BJ (cell line): ENCODE results near the gene RNF11. TPM values are rescaled to one million over a fixed set of nuclear protein-coding genes. Genes with fewer than 3 reads are reported as not detected.
"Not testable (repeated sequence)": the region's sequence is repeated elsewhere in the genome, so short reads cannot be mapped to it uniquely, and the experiment has no call there.

Experiments
- CTCF ChIA-PET: fragments of 350-600 bp; formaldehyde crosslinking; extraction: SDS; loops from one replicate; lab custom pipeline; 2021; ENCODE audit warnings: antibody characterized with exemption, inconsistent platforms; lab: Yijun Ruan, JAX
- POLR2A ChIA-PET: fragments of 300-600 bp; sonication (Branson Sonifier 250); formaldehyde crosslinking; extraction: SDS; loops from one replicate; lab custom pipeline; 2021; ENCODE audit warnings: antibody characterized with exemption; lab: Charles Lee
- DNase-seq: peaks from one replicate; pipeline ENCODE4 v3.0.0-alpha.2; 2011; ENCODE audit warnings: low read depth
- H3K27me3 ChIP-seq: 2 replicates; pipeline ENCODE4 v1.6.0; 2011; ENCODE audit warnings: low read length; ENCODE audit not compliant: control insufficient read depth, insufficient read depth
- H3K36me3 ChIP-seq: 2 replicates; pipeline ENCODE4 v1.5.1; 2011; ENCODE audit warnings: low read length; ENCODE audit not compliant: control insufficient read depth, insufficient read depth
- H3K4me3 ChIP-seq: 2 replicates; pipeline ENCODE4 v1.5.1; 2011; ENCODE audit warnings: low read depth, mild to moderate bottlenecking, control low read depth, low read length
- CTCF ChIP-seq: IDR thresholded peaks from 2 replicates; pipeline ENCODE4 v1.5.1; 2011; ENCODE audit warnings: low read depth, mild to moderate bottlenecking, control low read depth, inconsistent platforms, low read length, moderate library complexity; ENCODE audit not compliant: insufficient read depth
- polyA plus RNA-seq: library from polyadenylated mRNA; depleted of rRNA; stranded (reverse); fragments of >200 nt; gene quantifications from 2 replicates; pipeline ENCODE4 v1.2.3, GENCODE V29; 2011

The RNF11 gene
- polyA plus RNA-seq, 1 experiment: 81.5 TPM

- H3K4me3 ChIP-seq, H3K36me3 ChIP-seq, POLR2A ChIA-PET, H3K27me3 ChIP-seq, CTCF ChIA-PET, DNase-seq: not testable (repeated sequence)
Measured at GRCh38 chr1:51228471-51228870, 7.6 kb upstream of the RNF11 start.

GRCh38 chr1:51230501-51231078 lies 5.5 kb upstream of the RNF11 start:
- POLR2A ChIA-PET: no interaction called here
- Histone ChIP-seq H3K36me3 (no peaks in the 10 kb centered on the region), H3K27me3 (no peaks in the 10 kb centered on the region; the same call in 1 of the 2 replicates), H3K4me3 (no peak overlapping the region)
- CTCF ChIA-PET: interaction anchor here (0.6 to 2.5 kb wide), 3 partner anchors 41 to 66 kb away, joined by 3 to 8 read pairs (median 7); no protein-coding TSS in a partner anchor
- TF ChIP-seq CTCF: no peak
- DNase-seq: no peak

GRCh38 chr1:51231120-51231519 lies 5.0 kb upstream of the RNF11 start:
- no peak for DNase-seq
- no peak for TF ChIP-seq CTCF
- ChIA-PET CTCF (interaction anchor here (0.6 to 2.5 kb wide), 3 partner anchors 42 to 65 kb away, joined by 3 to 8 read pairs (median 7); no protein-coding TSS in a partner anchor), POLR2A (no interaction called here)
- H3K27me3 ChIP-seq: no peaks in the 10 kb centered on the region; the same call in 1 of the 2 replicates
- H3K4me3 ChIP-seq: no peak overlapping the region
- no peaks in the 10 kb centered on the region for H3K36me3 ChIP-seq

GRCh38 chr1:51231896-51232295 lies 4.2 kb upstream of the RNF11 start:
- no peak for DNase-seq
- no peak overlapping the region for H3K4me3 ChIP-seq
- ChIA-PET CTCF (interaction anchor here (1.2 to 2.5 kb wide), 3 partner anchors 43 to 65 kb away, joined by 4 to 8 read pairs (median 7); no protein-coding TSS in a partner anchor), POLR2A (no interaction called here)
- no peak for TF ChIP-seq CTCF
- no peaks in the 10 kb centered on the region for H3K36me3 ChIP-seq
- no peaks in the 10 kb centered on the region; the same call in 1 of the 2 replicates for H3K27me3 ChIP-seq

- H3K36me3 ChIP-seq, DNase-seq, POLR2A ChIA-PET, H3K4me3 ChIP-seq, H3K27me3 ChIP-seq: not testable (repeated sequence)
- CTCF ChIA-PET: interaction anchor here (0.6 kb wide), 1 partner anchor 9 kb away, joined by 5 read pairs; no protein-coding TSS in a partner anchor
Measured at GRCh38 chr1:51234236-51234635, 1.8 kb upstream of the RNF11 start.

GRCh38 chr1:51234721-51235425 lies 1.2 kb upstream of the RNF11 start:
- DNase-seq: no peak
- Histone ChIP-seq H3K4me3 (no peak overlapping the region), H3K36me3 (no peaks in the 10 kb centered on the region), H3K27me3 (no peaks in the 10 kb centered on the region)
- no peak for TF ChIP-seq CTCF
- CTCF ChIA-PET: interaction anchor here (0.6 to 2.3 kb wide), 2 partner anchors 10 to 43 kb away, joined by 5 to 8 read pairs; no protein-coding TSS in a partner anchor
- POLR2A ChIA-PET: no interaction called here
